H9 (cell line): Measurements from ENCODE around the gene PPP1CA. TPM values are rescaled to one million over a fixed set of nuclear protein-coding genes. Genes with fewer than 3 reads are reported as not detected.

ENCODE experiments used
- DNase-seq: peaks from one replicate; pipeline ENCODE4 v3.0.0-alpha.2; 2017
- H2AFZ ChIP-seq: one replicate; pipeline ENCODE4 v1.6.1; 2013; ENCODE audit warnings: mild to moderate bottlenecking, low read length, control low read depth, moderate library complexity
- H2AK5ac ChIP-seq: 2 replicates; pipeline ENCODE4 v1.6.1; 2013; ENCODE audit warnings: low read length, control low read depth, mixed read lengths; ENCODE audit not compliant: insufficient read length
- H2BK120ac ChIP-seq: one replicate; pipeline ENCODE4 v1.6.1; 2013; ENCODE audit warnings: low read depth, mild to moderate bottlenecking, low read length, control low read depth, inconsistent platforms; ENCODE audit not compliant: poor library complexity, severe bottlenecking
- H2BK12ac ChIP-seq: 2 replicates; pipeline ENCODE4 v1.6.1; 2013; ENCODE audit warnings: low read length, control low read depth, mixed read lengths, low read depth; ENCODE audit not compliant: insufficient read length
- H2BK15ac ChIP-seq: 2 replicates; pipeline ENCODE4 v1.6.1; 2013; ENCODE audit warnings: low read depth, low read length, control low read depth
- H2BK20ac ChIP-seq: one replicate; pipeline ENCODE4 v1.6.1; 2013; ENCODE audit warnings: low read depth, mild to moderate bottlenecking, low read length, control low read depth, inconsistent platforms; ENCODE audit not compliant: poor library complexity, severe bottlenecking
- H2BK5ac ChIP-seq: 2 replicates; pipeline ENCODE4 v1.6.1; 2013; ENCODE audit warnings: low read length, control low read depth, mixed read lengths; ENCODE audit not compliant: insufficient read length
- H3K14ac ChIP-seq: 2 replicates; pipeline ENCODE4 v1.6.1; 2013; ENCODE audit warnings: low read length, control low read depth; ENCODE audit not compliant: insufficient read depth
- H3K18ac ChIP-seq: 2 replicates; pipeline ENCODE4 v1.6.1; 2013; ENCODE audit warnings: low read depth, mild to moderate bottlenecking, mixed read lengths, low read length, control low read depth; ENCODE audit not compliant: insufficient read length
- H3K23ac ChIP-seq: 2 replicates; pipeline ENCODE4 v1.6.1; 2013; ENCODE audit warnings: low read length, control low read depth, mixed read lengths, low read depth; ENCODE audit not compliant: insufficient read length
- H3K23me2 ChIP-seq: 2 replicates; pipeline ENCODE4 v1.6.1; 2013; ENCODE audit warnings: low read depth, mild to moderate bottlenecking, mixed read lengths, low read length, control low read depth; ENCODE audit not compliant: insufficient read length, poor library complexity, severe bottlenecking
- H3K27ac ChIP-seq: 2 replicates; pipeline ENCODE4 v1.5.1; 2013; ENCODE audit warnings: low read length, control low read depth, mixed read lengths, low read depth; ENCODE audit not compliant: insufficient read length
- H3K27me3 ChIP-seq: 2 replicates; pipeline ENCODE4 v1.6.1; 2013; ENCODE audit warnings: low read length, control low read depth, inconsistent platforms; ENCODE audit not compliant: insufficient read depth
- H3K4ac ChIP-seq: 2 replicates; pipeline ENCODE4 v1.6.1; 2013; ENCODE audit warnings: low read depth, mild to moderate bottlenecking, control low read depth, inconsistent platforms, low read length, moderate library complexity
- H3K4me1 ChIP-seq: 2 replicates; pipeline ENCODE4 v1.6.1; 2013; ENCODE audit warnings: low read length, control low read depth, inconsistent platforms; ENCODE audit not compliant: insufficient read depth
- H3K4me2 ChIP-seq: 2 replicates; pipeline ENCODE4 v1.6.1; 2013; ENCODE audit warnings: low read length, control low read depth, mixed read lengths; ENCODE audit not compliant: insufficient read length, insufficient read depth
- H3K56ac ChIP-seq: 2 replicates; pipeline ENCODE4 v1.6.1; 2013; ENCODE audit warnings: low read depth, mild to moderate bottlenecking, mixed read lengths, low read length, control low read depth; ENCODE audit not compliant: insufficient read length
- H3K79me1 ChIP-seq: 2 replicates; pipeline ENCODE4 v1.6.1; 2013; ENCODE audit warnings: low read depth, mild to moderate bottlenecking, moderate library complexity, low read length, control low read depth, inconsistent platforms; ENCODE audit not compliant: insufficient read depth, poor library complexity, severe bottlenecking
- H3K79me2 ChIP-seq: 2 replicates; pipeline ENCODE4 v1.6.1; 2013; ENCODE audit warnings: low read length, control low read depth, inconsistent platforms; ENCODE audit not compliant: insufficient read depth
- H3K9ac ChIP-seq: 2 replicates; pipeline ENCODE4 v1.6.1; 2013; ENCODE audit warnings: low read length, control low read depth, mixed read lengths; ENCODE audit not compliant: insufficient read length; ENCODE audit errors: extremely low read depth
- H3K9me3 ChIP-seq: one replicate; pipeline ENCODE4 v1.6.1; 2013; ENCODE audit warnings: low read depth, low read length, inconsistent platforms; ENCODE audit not compliant: control insufficient read depth
- H3T11ph ChIP-seq: one replicate; pipeline ENCODE4 v1.6.1; 2013; ENCODE audit warnings: mild to moderate bottlenecking, low read length, control low read depth, inconsistent platforms
- H4K20me1 ChIP-seq: one replicate; pipeline ENCODE4 v1.6.1; 2013; ENCODE audit not compliant: control insufficient read depth, insufficient read length, insufficient read depth
- H4K5ac ChIP-seq: 2 replicates; pipeline ENCODE4 v1.6.1; 2013; ENCODE audit warnings: low read depth, mild to moderate bottlenecking, mixed read lengths, low read length, control low read depth; ENCODE audit not compliant: insufficient read length
- H4K8ac ChIP-seq: replicated peaks from 2 replicates; pipeline ENCODE4 v1.6.1; 2013; ENCODE audit warnings: low read length, control low read depth, mixed read lengths, low read depth; ENCODE audit not compliant: insufficient read length
- H4K91ac ChIP-seq: 2 replicates; pipeline ENCODE4 v1.6.1; 2013; ENCODE audit warnings: low read depth, mild to moderate bottlenecking, moderate library complexity, mixed read lengths, low read length, control low read depth; ENCODE audit not compliant: insufficient read length
- H3K27ac Mint-ChIP-seq, 3 experiments: 2 replicates in 2 of 3; 3 replicates in 1 of 3; pipeline ENCODE4 v1.8.0; 2020 to 2021; ENCODE audit warnings: mixed read lengths in 3 of 3, mild to moderate bottlenecking in 1 of 3, moderate library complexity in 1 of 3
- H3K27me3 Mint-ChIP-seq: 2 replicates; pipeline ENCODE4 v1.8.0; 2021; ENCODE audit warnings: low read depth, mild to moderate bottlenecking, moderate library complexity, mixed read lengths
- H3K36me3 Mint-ChIP-seq, 3 experiments: 2 replicates in 2 of 3; 3 replicates in 1 of 3; pipeline ENCODE4 v1.8.0; 2020 to 2021; ENCODE audit warnings: low read depth in 3 of 3, mixed read lengths in 3 of 3; ENCODE audit not compliant: insufficient read depth in 1 of 3
- H3K4me1 Mint-ChIP-seq, 2 experiments: 2 replicates each; pipeline ENCODE4 v1.8.0; 2020; ENCODE audit warnings: mixed read lengths in 2 of 2
- H3K4me3 Mint-ChIP-seq, 2 experiments: 2 replicates in 1 of 2; 3 replicates in 1 of 2; pipeline ENCODE4 v1.8.0; 2020 to 2021; ENCODE audit warnings: mild to moderate bottlenecking in 2 of 2, mixed read lengths in 2 of 2, moderate library complexity in 1 of 2
- H3K9me3 Mint-ChIP-seq, 2 experiments: 2 replicates in 1 of 2; 3 replicates in 1 of 2; pipeline ENCODE4 v1.8.0; 2020; ENCODE audit warnings: mild to moderate bottlenecking in 2 of 2, mixed read lengths in 2 of 2, moderate library complexity in 1 of 2
- CTCF ChIP-seq: fragments of 200-600 bp; sonication (generic); conservative IDR thresholded peaks from 3 replicates; pipeline ENCODE4 v1.8.0; 2021; ENCODE audit warnings: antibody characterized with exemption, mild to moderate bottlenecking
- WGBS: extraction: QIAGEN DNeasy Blood & Tissue Kit; methylation state at CpG from one replicate; pipeline ENCODE4 v1.1.7; 2013; ENCODE audit warnings: missing lambda C conversion rate, low lambda C conversion rate, mixed read lengths; ENCODE audit not compliant: insufficient read length; ENCODE audit errors: extremely low coverage; 5-methylcytosine and 5-hydroxymethylcytosine counted together
- total RNA-seq: library from RNA; stranded (reverse); gene quantifications from 2 replicates; pipeline ENCODE4 v1.2.1, GENCODE V29; 2021

The PPP1CA gene
- total RNA-seq, 1 experiment from 2014 or later = 205 TPM

- H4K5ac ChIP-seq = no peak overlapping the region
- H3K4me2 ChIP-seq = no peak overlapping the region
- no peak overlapping the region for H3K18ac ChIP-seq
- no peaks in the 10 kb centered on the region for H3K79me1 ChIP-seq
- no peak overlapping the region for H2AFZ ChIP-seq
- no peak overlapping the region for H3T11ph ChIP-seq
- H2BK120ac ChIP-seq = no peak overlapping the region
- no peak overlapping the region for H3K9ac ChIP-seq
- Mint-ChIP-seq H3K36me3 (no peaks in the 10 kb centered on the region; a peak in 1 of 7 replicates), H3K27me3 (peaks cover 74% of the 10 kb centered on the region), H3K4me3 (no peak overlapping the region), H3K27ac (no peak overlapping the region), H3K9me3 (no peaks in the 10 kb centered on the region), H3K4me1 (peaks cover 34 to 36% of the 10 kb centered on the region in 2 experiments)
- no peak overlapping the region for H3K56ac ChIP-seq
- no CpG with 5 or more reads among the region's 25 CpGs for WGBS
- no peak overlapping the region for H2BK15ac ChIP-seq
- no peaks in the 10 kb centered on the region for H3K79me2 ChIP-seq
- H2BK20ac ChIP-seq = no peak overlapping the region
- peaks cover 3% of the 10 kb centered on the region for H4K20me1 ChIP-seq
- no peak for DNase-seq
- no peak overlapping the region for H3K14ac ChIP-seq
- H3K9me3 ChIP-seq = no peaks in the 10 kb centered on the region
- no peak overlapping the region for H4K91ac ChIP-seq
- no peak overlapping the region for H3K27ac ChIP-seq
- no peak overlapping the region for H2BK5ac ChIP-seq
- no peak overlapping the region for H3K4ac ChIP-seq
- no peak overlapping the region for H2AK5ac ChIP-seq
- H3K4me1 ChIP-seq = peaks cover 7% of the 10 kb centered on the region; the same call in 1 of the 2 replicates
- H4K8ac ChIP-seq = no peak overlapping the region
- TF ChIP-seq CTCF = no peak
- H3K23me2 ChIP-seq = peaks cover 9% of the 10 kb centered on the region
- H3K23ac ChIP-seq = no peak overlapping the region
- H3K27me3 ChIP-seq = no peaks in the 10 kb centered on the region; the same call in 1 of the 2 replicates
- H2BK12ac ChIP-seq = no peak overlapping the region
Observed at GRCh38 chr11:67366961-67367760, 34.5 kb downstream of the PPP1CA start.
